Measurements from ENCODE around the gene NEB. TPM values are rescaled to one million over a fixed set of nuclear protein-coding genes. Genes with fewer than 3 reads are reported as not detected.

The NEB gene
- total RNA-seq, 1 donor from 2014 or later, result 0.53 TPM

DNA sequence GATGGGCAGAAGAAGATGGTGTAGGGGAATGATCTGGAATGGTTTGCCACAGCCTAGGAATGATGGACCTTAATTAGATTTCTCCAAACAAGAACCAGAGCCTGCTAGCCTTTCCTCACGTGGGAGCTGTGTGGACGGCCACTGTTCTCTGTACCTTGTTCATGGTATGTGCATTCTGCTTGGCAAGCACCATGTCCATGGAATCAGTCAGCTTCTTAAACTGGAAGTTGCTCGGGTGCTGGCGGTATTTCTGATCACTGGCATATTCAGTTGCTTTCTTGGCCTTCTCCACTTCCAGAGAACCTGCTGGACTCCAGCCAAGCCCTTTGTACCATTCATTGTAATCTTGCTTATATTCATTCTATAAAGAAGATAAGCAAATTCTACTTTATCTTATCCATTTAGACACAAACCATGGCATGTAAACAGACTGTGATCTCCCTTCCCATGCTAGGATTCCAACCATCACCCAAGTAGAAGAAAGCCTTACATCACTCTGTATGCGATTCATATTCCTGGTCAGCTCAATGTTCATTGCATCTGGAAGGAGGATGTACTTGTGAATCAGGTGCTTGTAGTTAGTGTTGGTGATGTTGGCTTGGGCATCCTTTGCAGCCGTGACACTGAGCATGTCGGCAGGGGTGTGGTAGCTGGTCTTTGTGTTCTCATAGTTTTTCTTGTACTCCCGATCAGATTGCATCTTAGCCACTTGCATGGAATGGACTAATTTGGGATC is 78.4 kb downstream of the NEB start:
- intact Hi-C loops (cut with DNase I), result no loop called here
- TF ChIP-seq CTCF (IDR thresholded peaks at IDR 0.05), result no peak

GRCh38 chr2:151654891-151655290 is 79.4 kb downstream of the NEB start:
- Histone ChIP-seq H3K9me3 (no peaks in the 10 kb centered on the region), H3K27ac (no peak overlapping the region), H3K4me3 (no peak overlapping the region), H3K4me1 (no peaks in the 10 kb centered on the region), H3K27me3 (no peaks in the 10 kb centered on the region), H3K36me3 (no peaks in the 10 kb centered on the region)
- intact Hi-C loops (cut with DNase I), result no loop called here
- no peak for TF ChIP-seq CTCF (IDR thresholded peaks at IDR 0.05)
- DNase-seq (ENCODE audit: low spot score in 2 of 2), result no peak

More for the DNA sequence above, 78.4 kb downstream of the NEB start:
- Histone ChIP-seq H3K36me3 (no peaks in the 10 kb centered on the region), H3K4me1 (no peaks in the 10 kb centered on the region), H3K4me3 (no peak overlapping the region), H3K9me3 (no peaks in the 10 kb centered on the region), H3K27me3 (no peaks in the 10 kb centered on the region), H3K27ac (no peak overlapping the region)
- DNase-seq (ENCODE audit: low spot score in 2 of 2), result no peak

DNA sequence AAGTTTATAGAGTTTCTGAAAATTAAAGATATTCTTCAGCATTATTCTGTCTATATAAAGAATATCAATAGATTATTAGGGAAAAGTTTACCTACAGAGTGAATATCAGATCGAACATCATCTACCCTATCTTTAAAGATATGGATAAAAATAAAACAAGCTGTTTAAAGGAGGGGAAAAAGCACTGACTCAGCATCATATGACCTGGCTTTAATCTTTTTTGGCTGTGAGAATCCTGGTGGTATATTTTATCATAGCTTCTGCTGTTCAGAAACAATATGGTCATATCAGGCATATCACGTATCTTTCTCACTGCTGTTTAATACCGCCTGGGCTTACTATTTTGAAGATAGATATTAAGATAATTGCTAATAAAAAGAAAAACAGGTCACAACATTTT is 80.2 kb downstream of the NEB start:
- H3K27ac ChIP-seq, result no peak overlapping the region
- H3K4me1 ChIP-seq, result no peaks in the 10 kb centered on the region
- H3K9me3 ChIP-seq, result no peaks in the 10 kb centered on the region
- H3K4me3 ChIP-seq, result no peak overlapping the region
- H3K36me3 ChIP-seq, result no peaks in the 10 kb centered on the region
- no peak for DNase-seq (ENCODE audit: low spot score in 2 of 2)
- intact Hi-C loops (cut with DNase I), result no loop called here
- no peak for TF ChIP-seq CTCF (IDR thresholded peaks at IDR 0.05)
- H3K27me3 ChIP-seq, result no peaks in the 10 kb centered on the region

DNA sequence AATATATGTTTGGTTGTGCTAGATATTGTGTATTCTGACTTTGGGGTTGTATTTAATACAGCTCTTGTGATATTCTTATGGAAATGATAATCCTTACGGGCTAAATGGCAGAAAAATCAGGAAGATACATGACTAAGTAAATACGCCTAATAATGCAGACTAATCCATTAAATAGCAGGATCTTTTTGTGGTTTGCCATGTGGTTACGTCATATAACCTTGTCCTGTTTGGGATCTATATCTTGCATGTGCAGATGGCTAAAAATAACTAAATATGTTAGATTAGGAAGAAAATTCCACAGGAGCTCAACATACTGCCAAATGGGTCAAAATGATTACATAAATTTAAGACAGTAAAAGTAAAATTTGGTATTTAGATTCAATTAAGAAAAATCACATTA is 83.0 kb downstream of the NEB start:
- TF ChIP-seq CTCF (IDR thresholded peaks at IDR 0.05), result no peak
- Histone ChIP-seq H3K36me3 (no peaks in the 10 kb centered on the region), H3K4me3 (no peak overlapping the region), H3K9me3 (no peaks in the 10 kb centered on the region), H3K27ac (no peak overlapping the region), H3K4me1 (no peaks in the 10 kb centered on the region), H3K27me3 (no peaks in the 10 kb centered on the region)
- intact Hi-C loops (cut with DNase I), result no loop called here
- no peak for DNase-seq (ENCODE audit: low spot score in 2 of 2)

GRCh38 chr2:151650456-151650855 is 83.8 kb downstream of the NEB start:
- Histone ChIP-seq H3K9me3 (no peaks in the 10 kb centered on the region), H3K36me3 (no peaks in the 10 kb centered on the region), H3K4me3 (no peak overlapping the region), H3K4me1 (no peaks in the 10 kb centered on the region), H3K27me3 (no peaks in the 10 kb centered on the region), H3K27ac (no peak overlapping the region)
- no peak for TF ChIP-seq CTCF (IDR thresholded peaks at IDR 0.05)
- no peak for DNase-seq (ENCODE audit: low spot score in 2 of 2)
- intact Hi-C loops (cut with DNase I), result no loop called here

DNA sequence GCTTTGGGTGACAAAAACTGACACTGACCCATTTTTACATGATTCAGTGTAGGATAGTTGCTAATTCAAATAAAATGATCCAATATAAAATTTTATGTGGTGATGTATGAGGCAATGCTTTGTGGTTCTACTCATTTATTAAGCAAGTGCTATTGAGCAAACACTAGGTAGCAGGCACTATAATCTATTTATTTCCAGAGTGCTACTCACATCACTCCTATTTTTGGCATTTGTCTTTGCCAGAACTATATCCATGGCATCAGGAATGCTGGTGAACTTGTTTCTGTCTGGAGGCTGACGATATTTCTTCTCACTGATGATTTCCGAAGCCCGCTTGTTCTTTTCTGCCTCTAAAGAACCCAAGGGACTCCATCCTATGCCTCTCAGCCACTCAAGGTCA is 84.3 kb downstream of the NEB start:
- intact Hi-C loops (cut with DNase I), result no loop called here
- Histone ChIP-seq H3K4me3 (no peak overlapping the region), H3K9me3 (no peaks in the 10 kb centered on the region), H3K36me3 (no peaks in the 10 kb centered on the region), H3K27ac (no peak overlapping the region), H3K27me3 (no peaks in the 10 kb centered on the region), H3K4me1 (no peaks in the 10 kb centered on the region)
- no peak for TF ChIP-seq CTCF (IDR thresholded peaks at IDR 0.05)
- no peak for DNase-seq (ENCODE audit: low spot score in 2 of 2)

Measured in ascending aorta (tissue), 2 donors.